Astrocyte (in vitro differentiated cells and primary cell): ENCODE data around the gene SYPL2. TPM values are rescaled to one million over a fixed set of nuclear protein-coding genes. Genes with fewer than 3 reads are reported as not detected.

Source experiments
- DNase-seq: peaks from one replicate; pipeline ENCODE4 v3.0.0-alpha.2; 2010; ENCODE audit warnings: low read depth
- FAIRE-seq: peaks from 2 replicates; lab custom pipeline; 2011; peaks lifted over from hg19 to GRCh38; lab: Jason Lieb, UNC
- H2AFZ ChIP-seq: 2 replicates; pipeline ENCODE4 v1.6.0; 2012; ENCODE audit warnings: low read depth, low read length, inconsistent platforms
- H3K27ac ChIP-seq: 2 replicates; pipeline ENCODE4 v1.5.1; 2011; ENCODE audit warnings: low read depth, low read length, inconsistent platforms
- H3K27me3 ChIP-seq: 2 replicates; pipeline ENCODE4 v1.6.0; 2011; ENCODE audit warnings: low read length, inconsistent platforms; ENCODE audit not compliant: insufficient read depth
- H3K36me3 ChIP-seq: 2 replicates; pipeline ENCODE4 v1.5.1; 2011; ENCODE audit warnings: low read length, inconsistent platforms; ENCODE audit not compliant: insufficient read depth
- H3K4me1 ChIP-seq: 2 replicates; pipeline ENCODE4 v1.5.1; 2011; ENCODE audit warnings: low read length, inconsistent platforms; ENCODE audit not compliant: insufficient read depth
- H3K4me2 ChIP-seq: 2 replicates; pipeline ENCODE4 v1.6.0; 2012; ENCODE audit warnings: low read length, inconsistent platforms
- H3K4me3 ChIP-seq: 2 replicates; pipeline ENCODE4 v1.5.1; 2011; ENCODE audit warnings: low read depth, mild to moderate bottlenecking, low read length, inconsistent platforms; ENCODE audit not compliant: insufficient read depth
- H3K79me2 ChIP-seq: 2 replicates; pipeline ENCODE4 v1.6.0; 2012; ENCODE audit warnings: mild to moderate bottlenecking, low read length, inconsistent platforms; ENCODE audit not compliant: insufficient read depth
- H3K9ac ChIP-seq: 2 replicates; pipeline ENCODE4 v1.6.0; 2012; ENCODE audit warnings: mild to moderate bottlenecking, low read length, inconsistent platforms
- H3K9me3 ChIP-seq: 2 replicates; pipeline ENCODE4 v1.5.1; 2012; ENCODE audit warnings: low read depth, mild to moderate bottlenecking, low read length, inconsistent platforms; ENCODE audit not compliant: insufficient read depth
- H4K20me1 ChIP-seq: 2 replicates; pipeline ENCODE4 v1.6.0; 2012; ENCODE audit warnings: low read length, inconsistent platforms; ENCODE audit not compliant: insufficient read depth
- H3K27ac Mint-ChIP-seq: one replicate; pipeline ENCODE4 v1.8.0; 2021; ENCODE audit warnings: mild to moderate bottlenecking, mixed read lengths; ENCODE audit not compliant: unreplicated experiment
- H3K27me3 Mint-ChIP-seq: one replicate; pipeline ENCODE4 v1.8.0; 2021; ENCODE audit warnings: low read depth, mixed read lengths; ENCODE audit not compliant: unreplicated experiment
- H3K36me3 Mint-ChIP-seq: one replicate; pipeline ENCODE4 v1.8.0; 2021; ENCODE audit warnings: low read depth, mixed read lengths; ENCODE audit not compliant: unreplicated experiment
- H3K4me1 Mint-ChIP-seq: one replicate; pipeline ENCODE4 v1.8.0; 2021; ENCODE audit warnings: low read depth, mixed read lengths; ENCODE audit not compliant: unreplicated experiment
- H3K4me3 Mint-ChIP-seq: one replicate; pipeline ENCODE4 v1.8.0; 2021; ENCODE audit warnings: mild to moderate bottlenecking, moderate library complexity, mixed read lengths; ENCODE audit not compliant: unreplicated experiment
- H3K9me3 Mint-ChIP-seq: one replicate; pipeline ENCODE4 v1.8.0; 2021; ENCODE audit warnings: mild to moderate bottlenecking, mixed read lengths; ENCODE audit not compliant: unreplicated experiment
- EZH2 ChIP-seq: IDR thresholded peaks from 2 replicates; pipeline ENCODE4 v1.6.1; 2012; ENCODE audit warnings: mild to moderate bottlenecking, low read length, inconsistent platforms; ENCODE audit not compliant: insufficient read depth
- total RNA-seq: library from RNA; stranded (reverse); gene quantifications from 2 replicates; pipeline ENCODE4 v1.2.1, GENCODE V29; 2021
- TF ChIP-seq, protein P1 (sequence below): IDR thresholded peaks from 2 replicates; pipeline ENCODE4 v1.5.1; 2011; ENCODE audit warnings: low read depth, mild to moderate bottlenecking, inconsistent platforms, low read length, moderate library complexity; ENCODE audit not compliant: insufficient read depth

The SYPL2 gene
- total RNA-seq, 1 donor from 2014 or later: 0.70 TPM

DNA sequence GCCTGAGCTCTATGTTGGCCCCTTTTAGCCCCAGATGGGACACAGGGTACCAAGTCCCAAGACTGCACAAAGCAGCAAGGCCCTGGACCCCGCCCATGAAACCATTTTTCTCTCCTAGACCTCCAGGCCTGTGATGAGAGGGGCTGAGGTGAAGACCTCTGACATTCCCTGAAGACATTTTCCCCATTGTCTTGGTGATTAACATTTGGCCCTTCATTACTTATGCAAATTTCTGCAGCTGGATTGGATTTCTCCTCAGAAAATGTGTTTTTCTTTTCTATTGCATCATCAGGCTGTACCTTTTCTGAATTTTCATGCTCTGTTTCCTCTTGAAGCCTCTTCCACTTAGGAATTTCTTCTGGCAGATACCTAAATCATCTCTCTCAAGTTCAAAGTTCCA, 31.9 kb upstream of the SYPL2 start:
- H3K4me1 ChIP-seq: peaks cover 11% of the 10 kb centered on the region
- no peaks in the 10 kb centered on the region for H3K79me2 ChIP-seq
- no peak overlapping the region for H3K27ac ChIP-seq
- Mint-ChIP-seq H3K4me3 (no peak overlapping the region), H3K4me1 (no peaks in the 10 kb centered on the region), H3K9me3 (peaks cover 4% of the 10 kb centered on the region), H3K27ac (no peak overlapping the region), H3K36me3 (peaks cover 2% of the 10 kb centered on the region), H3K27me3 (no peaks in the 10 kb centered on the region)
- H3K9ac ChIP-seq: no peak overlapping the region
- no peak for FAIRE-seq
- TF ChIP-seq EZH2: no peak
- TF ChIP-seq, protein P1, sequence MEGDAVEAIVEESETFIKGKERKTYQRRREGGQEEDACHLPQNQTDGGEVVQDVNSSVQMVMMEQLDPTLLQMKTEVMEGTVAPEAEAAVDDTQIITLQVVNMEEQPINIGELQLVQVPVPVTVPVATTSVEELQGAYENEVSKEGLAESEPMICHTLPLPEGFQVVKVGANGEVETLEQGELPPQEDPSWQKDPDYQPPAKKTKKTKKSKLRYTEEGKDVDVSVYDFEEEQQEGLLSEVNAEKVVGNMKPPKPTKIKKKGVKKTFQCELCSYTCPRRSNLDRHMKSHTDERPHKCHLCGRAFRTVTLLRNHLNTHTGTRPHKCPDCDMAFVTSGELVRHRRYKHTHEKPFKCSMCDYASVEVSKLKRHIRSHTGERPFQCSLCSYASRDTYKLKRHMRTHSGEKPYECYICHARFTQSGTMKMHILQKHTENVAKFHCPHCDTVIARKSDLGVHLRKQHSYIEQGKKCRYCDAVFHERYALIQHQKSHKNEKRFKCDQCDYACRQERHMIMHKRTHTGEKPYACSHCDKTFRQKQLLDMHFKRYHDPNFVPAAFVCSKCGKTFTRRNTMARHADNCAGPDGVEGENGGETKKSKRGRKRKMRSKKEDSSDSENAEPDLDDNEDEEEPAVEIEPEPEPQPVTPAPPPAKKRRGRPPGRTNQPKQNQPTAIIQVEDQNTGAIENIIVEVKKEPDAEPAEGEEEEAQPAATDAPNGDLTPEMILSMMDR: no peak
- no peak overlapping the region for H3K4me3 ChIP-seq
- no peak overlapping the region for H2AFZ ChIP-seq
- H3K27me3 ChIP-seq: no peaks in the 10 kb centered on the region
- no peaks in the 10 kb centered on the region for H3K9me3 ChIP-seq
- H3K4me2 ChIP-seq: no peak overlapping the region
- no peak for DNase-seq
- no peaks in the 10 kb centered on the region for H4K20me1 ChIP-seq
- H3K36me3 ChIP-seq: no peaks in the 10 kb centered on the region

DNA sequence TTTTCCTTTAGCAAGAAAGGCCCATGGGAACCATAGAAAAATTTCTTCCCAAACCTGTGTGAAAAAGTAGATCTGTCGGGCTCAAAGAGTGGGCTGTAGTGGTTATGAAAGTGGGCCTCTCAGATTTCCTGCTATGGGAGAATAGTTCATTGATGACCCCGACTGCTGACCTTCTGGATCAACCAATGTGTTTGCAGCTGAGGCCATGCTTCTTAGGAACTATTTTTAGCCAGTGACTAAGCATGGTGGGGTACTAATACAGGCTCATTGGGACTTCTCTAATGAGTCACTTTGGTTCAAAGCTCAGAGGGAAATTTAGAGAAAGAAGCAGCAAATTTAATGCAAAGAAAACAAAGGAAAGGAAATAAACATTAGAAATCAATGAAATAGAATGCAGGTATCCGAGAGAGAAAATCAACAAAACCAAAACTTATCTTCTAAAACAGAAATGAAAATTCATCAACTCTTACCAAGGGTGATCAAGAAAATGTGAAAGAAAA, 27.5 kb upstream of the SYPL2 start:
- Histone ChIP-seq H3K79me2 (no peaks in the 10 kb centered on the region), H3K4me3 (no peak overlapping the region), H3K9ac (peak overlapping the region; percentile 28), H3K27ac (peak overlapping the region; percentile 83), H3K27me3 (peaks cover 6% of the 10 kb centered on the region), H3K9me3 (no peaks in the 10 kb centered on the region), H3K4me1 (peaks cover 11% of the 10 kb centered on the region), H2AFZ (peak overlapping the region; percentile 49), H4K20me1 (no peaks in the 10 kb centered on the region), H3K4me2 (peak overlapping the region; percentile 65), H3K36me3 (no peaks in the 10 kb centered on the region)
- no peak for FAIRE-seq
- Mint-ChIP-seq H3K4me1 (no peaks in the 10 kb centered on the region), H3K27ac (no peak overlapping the region), H3K9me3 (no peaks in the 10 kb centered on the region), H3K36me3 (peaks cover 2% of the 10 kb centered on the region), H3K27me3 (no peaks in the 10 kb centered on the region), H3K4me3 (no peak overlapping the region)
- peak; percentile 93 for DNase-seq
- TF ChIP-seq EZH2: no peak
- TF ChIP-seq, protein P1: no peak

DNA sequence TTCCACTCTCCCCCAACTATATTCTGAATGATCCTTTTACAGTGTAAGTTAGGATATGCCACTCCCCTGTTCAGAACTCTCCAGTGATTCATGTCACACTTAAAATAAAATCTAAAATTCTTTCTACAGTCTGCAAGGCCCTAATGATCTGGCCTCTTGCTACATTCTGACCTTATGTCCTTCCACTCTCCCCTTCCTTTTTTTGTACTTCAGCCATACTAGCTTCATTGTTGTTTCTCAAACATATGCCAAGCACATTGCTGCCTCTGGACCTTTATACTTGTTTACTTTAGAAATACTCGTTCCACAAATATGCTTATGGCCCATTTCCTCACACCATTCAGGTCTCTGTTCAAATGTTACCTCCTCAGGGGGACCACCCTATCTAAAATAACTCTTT, 25.3 kb upstream of the SYPL2 start:
- Histone ChIP-seq H3K27ac (no peak overlapping the region), H3K9ac (no peak overlapping the region), H4K20me1 (no peaks in the 10 kb centered on the region), H2AFZ (no peak overlapping the region), H3K36me3 (no peaks in the 10 kb centered on the region), H3K9me3 (no peaks in the 10 kb centered on the region), H3K27me3 (peaks cover 14% of the 10 kb centered on the region), H3K4me1 (peaks cover 11% of the 10 kb centered on the region), H3K79me2 (no peaks in the 10 kb centered on the region), H3K4me3 (no peak overlapping the region), H3K4me2 (no peak overlapping the region)
- peaks cover 2% of the 10 kb centered on the region for H3K36me3 Mint-ChIP-seq
- no peak for TF ChIP-seq EZH2
- TF ChIP-seq, protein P1: no peak
- H3K27ac Mint-ChIP-seq: no peak overlapping the region
- DNase-seq (no peak), FAIRE-seq (no peak)
- H3K4me3 Mint-ChIP-seq: no peak overlapping the region
- no peaks in the 10 kb centered on the region for H3K4me1 Mint-ChIP-seq
- H3K27me3 Mint-ChIP-seq: peaks cover 8% of the 10 kb centered on the region
- H3K9me3 Mint-ChIP-seq: no peaks in the 10 kb centered on the region
